ENCODE data around the gene ELOVL4. TPM values are rescaled to one million over a fixed set of nuclear protein-coding genes. Genes with fewer than 3 reads are reported as not detected.

The ELOVL4 gene
- 2.5 and 7.3 TPM in 2 replicates for total RNA-seq

GRCh38 chr6:79947191-79948186 is at the start of gene ELOVL4:
ELOVL4 (minus strand) TSS chr6:79947553; CDS start chr6:79947279, 274 bp downstream.

Other genes with a start within 250 kb of the ELOVL4 start
- 0.34 and 3.2 TPM in 2 replicates for gene TTK, start 57.1 kb upstream of the ELOVL4 start, total RNA-seq
- gene BCKDHB, start 159.1 kb upstream of the ELOVL4 start, total RNA-seq: 6.2 and 13.2 TPM in 2 replicates

Data from bronchial smooth muscle cell (primary cell).